BLaER1 (cell line): Measurements from ENCODE around the gene KLHL28.

Experiments used
- H3K27ac ChIP-seq: shearing (Covaris generic); formaldehyde crosslinking; 2 replicates; pipeline ENCODE4 v1.8.1; 2022
- H3K27me3 ChIP-seq: shearing (Covaris generic); formaldehyde crosslinking; 2 replicates; pipeline ENCODE4 v1.8.1; 2022
- H3K36me3 ChIP-seq: shearing (Covaris generic); formaldehyde crosslinking; 2 replicates; pipeline ENCODE4 v1.8.1; 2022
- H3K4me1 ChIP-seq: shearing (Covaris generic); formaldehyde crosslinking; 2 replicates; pipeline ENCODE4 v1.8.1; 2022
- H3K4me2 ChIP-seq: shearing (Covaris generic); formaldehyde crosslinking; 2 replicates; pipeline ENCODE4 v1.8.1; 2022
- H3K4me3 ChIP-seq: shearing (Covaris generic); formaldehyde crosslinking; 2 replicates; pipeline ENCODE4 v1.8.1; 2022
- H3K9ac ChIP-seq: shearing (Covaris generic); formaldehyde crosslinking; 2 replicates; pipeline ENCODE4 v1.8.1; 2022
- H3K9me3 ChIP-seq: shearing (Covaris generic); formaldehyde crosslinking; 2 replicates; pipeline ENCODE4 v1.8.1; 2022
- H4K20me1 ChIP-seq: shearing (Covaris generic); formaldehyde crosslinking; 2 replicates; pipeline ENCODE4 v1.8.1; 2022
- Cebpa-rat ChIP-seq: shearing (Covaris generic); IDR thresholded peaks from 2 replicates; pipeline ENCODE4 v1.8.1; 2022

The KLHL28 gene

DNA sequence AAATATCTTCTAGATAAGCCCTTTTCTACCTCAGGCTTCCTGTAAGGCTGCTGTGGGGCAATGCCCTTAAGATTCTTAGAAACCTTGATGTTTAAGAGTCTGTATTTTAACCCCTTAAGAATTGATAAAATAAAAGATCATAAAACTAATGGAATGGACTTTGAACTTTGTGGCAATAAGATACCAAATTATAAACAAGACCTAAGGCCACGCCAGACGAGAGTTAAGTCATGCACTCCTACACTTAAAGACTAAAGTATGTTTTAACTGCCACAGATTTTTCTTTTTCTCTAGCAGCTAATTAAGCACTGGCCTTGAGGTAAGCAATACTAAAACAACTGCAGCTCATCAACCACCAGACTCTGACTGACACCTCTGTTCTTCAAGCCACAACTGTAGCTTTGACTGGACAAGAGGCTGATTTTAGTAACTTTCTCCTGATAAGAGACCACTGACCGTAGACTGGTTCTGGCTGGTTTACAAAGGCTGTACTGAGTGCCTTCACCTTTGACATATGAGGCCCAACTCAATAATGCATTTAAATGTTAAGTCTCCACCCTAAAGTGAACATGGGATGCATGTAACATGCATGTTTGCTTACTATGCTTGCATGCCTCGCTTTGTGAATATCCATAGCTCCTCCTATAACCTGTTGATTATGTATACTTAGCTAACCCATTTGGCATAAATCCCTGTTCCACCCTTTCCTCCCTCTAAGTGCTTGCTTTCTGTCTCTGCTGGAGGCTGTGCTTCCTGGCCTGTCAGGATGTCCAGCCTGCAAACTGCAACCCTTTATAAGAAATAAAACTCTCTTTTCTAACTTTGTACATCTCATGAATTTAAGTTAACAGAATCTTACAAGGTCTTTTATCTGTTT is 71.9 kb downstream of the KLHL28 start:
- Histone ChIP-seq H3K4me3 (no peak overlapping the region), H3K9ac (no peak overlapping the region), H3K4me2 (no peak overlapping the region), H4K20me1 (no peaks in the 10 kb centered on the region), H3K4me1 (0 out of 2 replicates have a peak, but pooled peaks cover 8% of the 10 kb centered on the region), H3K27ac (no peak overlapping the region), H3K27me3 (no peaks in the 10 kb centered on the region), H3K36me3 (no peaks in the 10 kb centered on the region), H3K9me3 (peaks cover 12% of the 10 kb centered on the region; the same call in 1 of the 2 replicates)
- TF ChIP-seq Cebpa-rat, result no peak

DNA sequence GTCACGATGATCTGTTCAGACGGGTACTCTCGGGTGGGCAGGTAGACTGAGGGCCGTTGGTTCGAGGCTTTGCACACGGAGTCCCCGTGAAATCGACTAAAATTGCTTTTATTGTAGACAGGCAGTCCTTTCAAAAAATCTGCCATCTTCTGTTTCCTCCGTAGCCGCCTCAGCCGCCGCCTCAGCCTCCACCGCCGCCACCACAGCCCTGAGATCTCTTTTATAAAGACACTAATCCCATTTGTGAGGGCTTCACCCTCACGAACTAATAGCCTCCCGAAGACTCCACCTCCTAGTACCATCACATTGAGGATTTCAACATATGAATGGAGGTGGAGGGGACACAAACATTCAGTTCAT is 74.2 kb downstream of the KLHL28 start:
- Histone ChIP-seq H3K9ac (no peak overlapping the region), H3K27ac (no peak overlapping the region), H3K36me3 (no peaks in the 10 kb centered on the region), H3K27me3 (no peaks in the 10 kb centered on the region), H4K20me1 (no peaks in the 10 kb centered on the region), H3K4me1 (0 out of 2 replicates have a peak, but pooled peaks cover 8% of the 10 kb centered on the region), H3K9me3 (peaks cover 7% of the 10 kb centered on the region), H3K4me3 (no peak overlapping the region), H3K4me2 (no peak overlapping the region)
- TF ChIP-seq Cebpa-rat, result no peak

DNA sequence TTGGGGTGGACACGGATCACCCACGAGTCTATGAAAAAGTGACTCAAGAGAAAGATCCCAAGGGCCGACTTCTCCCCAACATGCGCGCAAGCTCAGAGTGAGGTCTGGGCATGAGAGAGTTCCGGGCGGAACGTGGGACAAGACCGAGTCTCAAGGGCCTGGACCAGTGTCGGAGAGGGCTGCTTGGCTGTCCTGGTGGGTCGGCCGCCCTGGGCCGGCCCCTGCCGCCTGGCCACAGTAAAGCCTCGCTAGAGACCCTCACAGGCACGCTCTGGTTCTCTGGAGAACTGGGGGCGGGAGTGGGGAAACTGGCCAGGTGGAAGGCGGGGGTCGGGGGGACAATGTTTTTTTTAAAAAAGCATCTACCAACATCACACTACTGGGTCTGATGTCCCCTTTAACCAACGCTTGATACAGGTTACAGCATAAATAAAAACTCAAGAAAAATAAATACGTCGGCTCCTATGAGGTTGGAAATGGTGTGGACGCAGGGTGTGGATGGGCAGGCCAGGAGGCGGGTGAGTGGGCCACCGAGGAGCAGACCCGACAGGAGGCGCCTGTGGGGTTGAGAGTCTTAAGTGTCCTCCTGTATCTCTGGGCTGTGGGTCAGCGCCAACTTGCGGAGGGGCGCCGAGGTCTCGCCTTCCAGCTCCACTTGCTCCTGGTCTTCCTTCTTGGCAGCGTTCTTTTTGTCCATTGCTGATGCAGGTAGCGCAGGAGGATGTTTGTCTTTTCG is 74.7 kb downstream of the KLHL28 start:
- TF ChIP-seq Cebpa-rat, result no peak
- Histone ChIP-seq H3K4me1 (0 out of 2 replicates have a peak, but pooled peaks cover 8% of the 10 kb centered on the region), H3K9me3 (peaks cover 11% of the 10 kb centered on the region), H3K27ac (no peak overlapping the region), H3K27me3 (no peaks in the 10 kb centered on the region), H3K36me3 (no peaks in the 10 kb centered on the region), H3K4me3 (no peak overlapping the region), H4K20me1 (no peaks in the 10 kb centered on the region), H3K9ac (no peak overlapping the region), H3K4me2 (no peak overlapping the region)

GRCh38 chr14:44880791-44881190 is 81.0 kb downstream of the KLHL28 start:
- H3K27me3 ChIP-seq, result no peaks in the 10 kb centered on the region
- no peak for TF ChIP-seq Cebpa-rat
- H3K4me1 ChIP-seq, result no peaks in the 10 kb centered on the region
- H3K36me3 ChIP-seq, result no peaks in the 10 kb centered on the region
- H3K9me3 ChIP-seq, result peaks cover 14% of the 10 kb centered on the region
- H3K4me2 ChIP-seq, result no peak overlapping the region
- H3K4me3 ChIP-seq, result no peak overlapping the region
- no peak overlapping the region for H3K9ac ChIP-seq
- H3K27ac ChIP-seq, result no peak overlapping the region
- H4K20me1 ChIP-seq, result no peaks in the 10 kb centered on the region
